ENCODE data around the gene CLC. TPM values are rescaled to one million over a fixed set of nuclear protein-coding genes. Genes with fewer than 3 reads are reported as not detected.

The CLC gene
- total and polyA plus RNA-seq, 4 donors = 0.30 to 4.6 (median 1.1) TPM

DNA sequence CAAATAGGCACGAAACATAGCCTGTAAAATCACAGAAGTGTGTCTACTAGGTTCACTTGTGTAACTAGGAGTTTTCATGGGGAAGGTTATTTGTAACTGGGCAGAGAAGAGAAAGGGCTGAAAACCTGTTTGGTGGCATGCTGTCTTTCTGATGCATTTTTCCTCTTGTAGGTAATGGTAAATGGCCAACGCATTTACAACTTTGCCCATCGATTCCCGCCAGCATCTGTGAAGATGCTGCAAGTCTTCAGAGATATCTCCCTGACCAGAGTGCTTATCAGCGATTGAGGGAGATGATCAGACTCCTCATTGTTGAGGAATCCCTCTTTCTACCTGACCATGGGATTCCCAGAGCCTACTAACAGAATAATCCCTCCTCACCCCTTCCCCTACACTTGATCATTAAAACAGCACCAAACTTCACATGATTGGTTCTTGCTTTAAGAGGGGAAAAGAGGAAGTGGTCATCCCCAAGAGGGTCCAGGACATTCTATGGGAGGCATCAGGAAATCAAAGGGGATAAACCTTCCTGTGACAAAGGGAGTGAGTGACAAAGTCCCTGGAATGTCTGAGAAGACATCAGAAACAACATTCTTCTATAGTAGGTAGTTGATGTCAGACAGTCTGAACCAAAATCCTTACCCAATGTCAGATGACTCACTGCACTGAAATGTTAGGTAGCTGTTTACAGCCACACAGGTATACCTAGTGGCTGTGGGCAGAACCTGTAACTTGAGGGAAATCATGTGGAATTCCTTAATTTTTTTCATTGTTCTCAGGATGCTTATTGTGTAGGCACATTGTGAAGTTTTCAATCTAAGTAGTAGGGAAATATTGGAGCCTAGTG, 28.6 kb downstream of the CLC start:
- ATAC-seq (ENCODE audit: insufficient read depth, low FRiP score) = no peak
- Histone ChIP-seq H3K9ac (ENCODE audit: insufficient read depth in 1 of 2, low read length in 2 of 2) (no peak overlapping the region), H3K9me3 (ENCODE audit: control insufficient read depth in 4 of 4, insufficient read depth in 3 of 4, low read length in 3 of 4) (no peaks in the 10 kb centered on the region), H3K27ac (ENCODE audit: low read depth in 1 of 2, low read length in 1 of 2) (no peak overlapping the region), H3K4me1 (ENCODE audit: control insufficient read depth in 5 of 5, insufficient read depth in 5 of 5, low read length in 5 of 5) (no peaks in the 10 kb centered on the region), H3K27me3 (ENCODE audit: control insufficient read depth in 3 of 3, insufficient read depth in 3 of 3, low read length in 2 of 3) (peaks cover 0 to 7% (median 0%) of the 10 kb centered on the region in 3 donors), H3K4me3 (no peak overlapping the region), H3K36me3 (ENCODE audit: control insufficient read depth in 4 of 4, insufficient read depth in 4 of 4, low read length in 4 of 4) (no peaks in the 10 kb centered on the region)
- WGBS, 2 donors = 83 to 90% methylated on average over 5 of the region's 5 CpGs
- TF ChIP-seq, protein P1, sequence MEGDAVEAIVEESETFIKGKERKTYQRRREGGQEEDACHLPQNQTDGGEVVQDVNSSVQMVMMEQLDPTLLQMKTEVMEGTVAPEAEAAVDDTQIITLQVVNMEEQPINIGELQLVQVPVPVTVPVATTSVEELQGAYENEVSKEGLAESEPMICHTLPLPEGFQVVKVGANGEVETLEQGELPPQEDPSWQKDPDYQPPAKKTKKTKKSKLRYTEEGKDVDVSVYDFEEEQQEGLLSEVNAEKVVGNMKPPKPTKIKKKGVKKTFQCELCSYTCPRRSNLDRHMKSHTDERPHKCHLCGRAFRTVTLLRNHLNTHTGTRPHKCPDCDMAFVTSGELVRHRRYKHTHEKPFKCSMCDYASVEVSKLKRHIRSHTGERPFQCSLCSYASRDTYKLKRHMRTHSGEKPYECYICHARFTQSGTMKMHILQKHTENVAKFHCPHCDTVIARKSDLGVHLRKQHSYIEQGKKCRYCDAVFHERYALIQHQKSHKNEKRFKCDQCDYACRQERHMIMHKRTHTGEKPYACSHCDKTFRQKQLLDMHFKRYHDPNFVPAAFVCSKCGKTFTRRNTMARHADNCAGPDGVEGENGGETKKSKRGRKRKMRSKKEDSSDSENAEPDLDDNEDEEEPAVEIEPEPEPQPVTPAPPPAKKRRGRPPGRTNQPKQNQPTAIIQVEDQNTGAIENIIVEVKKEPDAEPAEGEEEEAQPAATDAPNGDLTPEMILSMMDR (IDR thresholded peaks at IDR 0.05; ENCODE audit: control extremely low read depth, extremely low read depth) = no peak
- no peak for DNase-seq

DNA sequence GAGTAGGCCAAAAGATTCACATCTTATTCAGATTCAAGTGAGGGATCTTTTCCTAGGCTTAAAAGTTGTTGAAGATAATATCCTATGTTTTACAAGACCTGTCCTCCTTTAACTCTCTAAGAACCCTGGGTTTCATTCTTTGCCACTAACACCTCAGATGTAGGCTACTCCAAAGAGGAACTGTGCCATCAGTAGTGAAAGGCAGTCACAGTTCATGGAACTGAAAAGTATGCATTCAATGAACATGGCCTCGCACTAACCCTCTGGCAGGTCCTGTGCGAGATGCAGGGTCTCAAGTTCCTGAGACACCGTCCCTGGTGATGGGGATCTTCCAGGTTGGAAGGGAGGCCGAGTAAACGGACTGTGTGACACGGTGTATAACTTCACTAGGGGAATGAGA, 29.2 kb downstream of the CLC start:
- no peak overlapping the region for H3K9ac ChIP-seq (ENCODE audit: insufficient read depth in 1 of 2, low read length in 2 of 2)
- ATAC-seq (ENCODE audit: insufficient read depth, low FRiP score) = no peak
- no peak overlapping the region for H3K4me3 ChIP-seq
- H3K9me3 ChIP-seq (ENCODE audit: control insufficient read depth in 4 of 4, insufficient read depth in 3 of 4, low read length in 3 of 4) = no peaks in the 10 kb centered on the region
- DNase-seq = no peak
- 83 to 88% methylated on average over 6 of the region's 6 CpGs for WGBS, 2 donors
- peaks cover 0 to 7% (median 0%) of the 10 kb centered on the region in 3 donors for H3K27me3 ChIP-seq (ENCODE audit: control insufficient read depth in 3 of 3, insufficient read depth in 3 of 3, low read length in 2 of 3)
- H3K27ac ChIP-seq (ENCODE audit: low read depth in 1 of 2, low read length in 1 of 2) = no peak overlapping the region
- no peaks in the 10 kb centered on the region for H3K4me1 ChIP-seq (ENCODE audit: control insufficient read depth in 5 of 5, insufficient read depth in 5 of 5, low read length in 5 of 5)
- TF ChIP-seq, protein P1 (IDR thresholded peaks at IDR 0.05; ENCODE audit: control extremely low read depth, extremely low read depth) = no peak
- H3K36me3 ChIP-seq (ENCODE audit: control insufficient read depth in 4 of 4, insufficient read depth in 4 of 4, low read length in 4 of 4) = no peaks in the 10 kb centered on the region

DNA sequence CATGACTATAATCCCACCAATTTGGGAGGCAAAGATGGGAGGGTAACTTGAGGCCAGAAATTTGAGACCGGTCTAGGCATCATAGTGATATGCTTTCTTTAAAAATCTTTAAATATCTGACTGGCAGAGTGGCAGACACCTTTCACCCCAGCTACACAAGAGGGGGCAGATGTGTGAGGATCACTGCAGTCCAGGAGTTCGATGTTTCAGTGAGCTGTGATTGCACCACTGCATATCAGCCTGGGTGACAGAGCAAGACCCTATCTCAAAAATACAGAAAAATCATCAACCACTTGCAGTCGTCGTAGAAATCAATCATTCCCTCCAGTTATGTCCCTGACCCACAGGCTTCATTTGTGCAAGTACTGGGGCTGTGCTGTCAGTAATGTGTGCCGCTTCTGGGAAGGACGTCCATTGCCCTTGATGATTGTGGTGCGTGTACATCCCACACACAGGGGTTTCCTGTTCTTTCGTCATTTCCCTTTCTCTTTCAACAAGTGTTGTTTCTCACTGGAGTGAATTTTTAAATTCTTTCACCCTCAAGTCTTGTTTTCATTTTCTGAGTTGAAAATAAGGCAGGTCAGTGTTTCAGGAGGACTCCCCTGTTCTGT, 32.1 kb downstream of the CLC start:
- no peak overlapping the region for H3K9ac ChIP-seq (ENCODE audit: insufficient read depth in 1 of 2, low read length in 2 of 2)
- DNase-seq (no peak), ATAC-seq (ENCODE audit: insufficient read depth, low FRiP score) (no peak)
- H3K27ac ChIP-seq (ENCODE audit: low read depth in 1 of 2, low read length in 1 of 2) = no peak overlapping the region
- H3K4me1 ChIP-seq (ENCODE audit: control insufficient read depth in 5 of 5, insufficient read depth in 5 of 5, low read length in 5 of 5) = no peaks in the 10 kb centered on the region
- WGBS, 2 donors = 54 to 61% methylated on average over 8 of the region's 8 CpGs
- H3K27me3 ChIP-seq (ENCODE audit: control insufficient read depth in 3 of 3, insufficient read depth in 3 of 3, low read length in 2 of 3) = peaks cover 0 to 7% (median 0%) of the 10 kb centered on the region in 3 donors
- H3K9me3 ChIP-seq (ENCODE audit: control insufficient read depth in 4 of 4, insufficient read depth in 3 of 4, low read length in 3 of 4) = no peaks in the 10 kb centered on the region
- no peak overlapping the region for H3K4me3 ChIP-seq
- H3K36me3 ChIP-seq (ENCODE audit: control insufficient read depth in 4 of 4, insufficient read depth in 4 of 4, low read length in 4 of 4) = no peaks in the 10 kb centered on the region
- TF ChIP-seq, protein P1 (IDR thresholded peaks at IDR 0.05; ENCODE audit: control extremely low read depth, extremely low read depth) = no peak

Measured in lung (tissue), 12 donors.